Measurements from ENCODE around the gene KIN.

DNA sequence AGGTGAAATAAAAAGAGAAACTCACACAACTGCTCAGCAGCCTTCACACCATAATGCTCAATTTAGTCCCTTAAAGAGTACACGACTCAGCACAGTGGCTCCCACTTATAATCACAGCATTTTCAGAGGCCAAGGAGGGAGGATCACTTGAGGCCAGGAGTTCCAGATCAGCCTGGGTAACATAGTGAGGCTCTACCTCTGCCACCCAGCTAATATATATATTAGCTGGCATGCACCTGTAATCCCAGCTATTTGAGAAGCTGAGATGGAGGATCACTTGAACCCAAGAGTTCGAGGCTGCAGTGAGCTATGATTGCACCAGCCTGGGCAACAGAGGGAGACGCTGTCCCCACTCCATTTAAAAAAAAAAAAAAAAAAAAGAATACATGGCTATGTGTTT is 82.5 kb downstream of the KIN start:
- TF ChIP-seq, protein P1, sequence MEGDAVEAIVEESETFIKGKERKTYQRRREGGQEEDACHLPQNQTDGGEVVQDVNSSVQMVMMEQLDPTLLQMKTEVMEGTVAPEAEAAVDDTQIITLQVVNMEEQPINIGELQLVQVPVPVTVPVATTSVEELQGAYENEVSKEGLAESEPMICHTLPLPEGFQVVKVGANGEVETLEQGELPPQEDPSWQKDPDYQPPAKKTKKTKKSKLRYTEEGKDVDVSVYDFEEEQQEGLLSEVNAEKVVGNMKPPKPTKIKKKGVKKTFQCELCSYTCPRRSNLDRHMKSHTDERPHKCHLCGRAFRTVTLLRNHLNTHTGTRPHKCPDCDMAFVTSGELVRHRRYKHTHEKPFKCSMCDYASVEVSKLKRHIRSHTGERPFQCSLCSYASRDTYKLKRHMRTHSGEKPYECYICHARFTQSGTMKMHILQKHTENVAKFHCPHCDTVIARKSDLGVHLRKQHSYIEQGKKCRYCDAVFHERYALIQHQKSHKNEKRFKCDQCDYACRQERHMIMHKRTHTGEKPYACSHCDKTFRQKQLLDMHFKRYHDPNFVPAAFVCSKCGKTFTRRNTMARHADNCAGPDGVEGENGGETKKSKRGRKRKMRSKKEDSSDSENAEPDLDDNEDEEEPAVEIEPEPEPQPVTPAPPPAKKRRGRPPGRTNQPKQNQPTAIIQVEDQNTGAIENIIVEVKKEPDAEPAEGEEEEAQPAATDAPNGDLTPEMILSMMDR (IDR thresholded peaks at IDR 0.05): no peak
- TF ChIP-seq RFX5 (IDR thresholded peaks at IDR 0.05; ENCODE audit: low read length) (no peak), EZH2phosphoT487 (IDR thresholded peaks at IDR 0.05; ENCODE audit: borderline replicate concordance, low read depth) (no peak), EP300 (IDR thresholded peaks at IDR 0.05; ENCODE audit: borderline replicate concordance in 1 of 2, low read depth in 1 of 2, low read length in 1 of 2) (no peak)

Data from SK-N-SH (cell line).